C4-2B (cell line): ENCODE results near the gene C5orf58.

ENCODE experiments used
- H3K27ac ChIP-seq: fragments of 450-650 bp; 2 replicates; pipeline ENCODE4 v1.5.1; 2017
- CTCF ChIP-seq: fragments of 450-650 bp; conservative IDR thresholded peaks from 2 replicates; pipeline ENCODE4 v1.5.1; 2017; ENCODE audit warnings: mild to moderate bottlenecking
- ZFX ChIP-seq: fragments of 450-650 bp; IDR thresholded peaks from 2 replicates; pipeline ENCODE4 v1.6.1; 2017

Gene C5orf58

DNA sequence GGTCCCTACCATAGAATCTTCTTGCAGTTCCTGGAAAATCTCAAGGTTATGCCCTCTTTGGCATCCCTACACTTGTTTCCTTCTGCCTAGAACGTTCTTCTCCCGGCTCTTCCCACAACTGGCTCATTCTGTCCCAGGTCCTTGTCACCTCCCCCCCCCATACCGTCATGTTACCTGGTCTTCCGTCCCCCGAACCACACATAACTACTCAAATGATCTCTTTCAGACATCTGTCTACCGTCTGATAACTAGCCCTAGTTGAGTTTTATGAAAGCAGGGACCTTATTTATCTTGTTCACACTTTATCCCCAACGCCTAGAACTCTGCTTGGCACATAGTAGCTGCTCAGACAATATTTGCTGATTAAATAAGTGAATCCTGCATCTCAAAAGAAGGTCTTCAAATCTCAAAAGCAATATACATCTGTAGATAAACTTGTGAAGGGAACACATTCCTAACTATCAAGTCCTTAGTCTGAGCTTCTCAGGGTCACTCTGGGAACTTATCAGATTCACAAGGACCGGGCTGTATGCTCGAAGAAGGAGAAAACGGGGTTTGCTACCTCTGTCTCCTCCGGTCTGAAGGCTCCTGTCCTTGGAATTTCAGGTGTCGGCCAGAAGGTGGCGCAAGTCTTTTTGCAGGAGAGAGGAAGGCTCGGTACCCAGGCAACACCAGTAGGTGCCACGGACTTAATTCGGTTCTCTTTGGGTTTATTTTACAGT lies 34.8 kb downstream of the C5orf58 start:
- TF ChIP-seq ZFX (no peak), CTCF (peak; percentile 93)
- H3K27ac ChIP-seq = no peak overlapping the region

GRCh38 chr5:170268153-170268689 lies 35.4 kb downstream of the C5orf58 start:
- H3K27ac ChIP-seq = no peak overlapping the region
- TF ChIP-seq ZFX = no peak
- peak; percentile 16 for TF ChIP-seq CTCF

DNA sequence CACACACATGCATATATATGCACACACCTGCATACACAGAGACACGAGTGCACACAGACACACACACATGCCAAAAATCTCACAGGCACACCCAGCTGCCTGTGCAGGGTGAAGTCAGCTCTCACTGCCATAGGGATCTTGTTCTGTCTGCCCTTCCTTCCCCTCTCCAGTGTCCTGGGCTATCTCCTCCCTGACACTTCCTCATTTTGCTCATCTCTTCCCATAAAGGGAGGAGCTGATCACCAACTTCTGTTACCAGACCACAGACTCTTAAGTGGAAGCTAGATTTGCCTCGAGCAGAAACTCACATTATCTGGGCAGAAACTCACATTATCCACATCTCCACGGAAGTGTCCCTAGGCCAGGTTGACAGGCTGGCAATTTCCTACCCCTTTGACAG lies 36.1 kb downstream of the C5orf58 start:
- no peak for TF ChIP-seq CTCF
- no peak for TF ChIP-seq ZFX

DNA sequence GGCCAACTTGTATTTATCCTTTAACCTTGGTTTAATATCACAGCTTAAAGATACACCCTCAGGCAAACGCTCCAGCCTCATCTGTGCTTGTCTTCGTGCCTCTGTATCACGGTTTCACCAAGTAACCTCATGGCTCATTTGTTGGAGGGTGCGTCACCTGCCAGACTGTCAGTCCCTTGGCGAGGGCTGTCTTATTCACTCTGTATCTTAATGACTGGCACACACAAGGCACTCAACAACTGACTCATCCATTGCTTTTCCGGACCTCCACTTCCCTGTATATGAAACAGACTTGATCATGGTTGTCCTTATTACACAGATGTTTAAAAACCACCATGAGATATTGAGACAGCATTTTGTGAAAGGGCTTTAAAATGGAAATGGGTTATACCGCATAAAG lies 36.8 kb downstream of the C5orf58 start:
- TF ChIP-seq ZFX (no peak), CTCF (no peak)

More for the DNA sequence above, 36.1 kb downstream of the C5orf58 start:
- no peak overlapping the region for H3K27ac ChIP-seq

DNA sequence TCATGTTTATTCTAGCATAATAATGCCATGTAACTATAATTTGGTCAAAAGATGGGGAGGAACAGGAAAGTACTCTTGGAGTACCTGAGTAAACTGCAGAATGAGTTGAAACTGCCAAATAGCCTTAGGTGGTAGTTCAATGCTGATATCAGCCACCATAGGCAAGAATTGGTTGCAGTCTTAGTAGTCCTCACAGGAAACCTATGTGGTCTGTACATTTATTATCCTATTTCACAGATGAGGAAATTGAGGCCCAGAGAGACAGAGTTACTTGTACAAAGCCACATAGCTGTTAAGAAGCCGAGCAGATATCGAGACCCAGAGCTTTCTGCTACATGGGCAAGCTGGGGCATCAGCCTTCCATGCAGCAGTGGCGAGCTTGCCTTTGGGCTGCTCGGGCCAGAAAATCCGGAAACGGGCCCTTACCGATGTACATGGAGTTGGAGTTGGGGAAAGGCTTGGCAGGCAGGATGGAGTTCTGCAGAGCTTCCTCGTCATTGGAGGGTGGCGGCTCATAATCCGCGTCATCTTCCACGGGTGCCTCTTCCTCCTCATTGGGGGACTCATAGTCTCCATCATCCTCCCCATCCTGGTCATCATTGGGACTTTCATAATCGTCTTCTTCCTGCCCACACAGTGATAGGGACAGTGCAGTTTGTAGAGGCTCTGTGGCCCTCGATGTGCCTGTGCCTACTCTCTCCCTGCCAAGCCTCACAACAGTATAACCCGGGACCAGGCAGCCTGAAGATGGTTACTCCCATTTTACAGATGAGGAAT lies 37.7 kb downstream of the C5orf58 start:
- no peak overlapping the region for H3K27ac ChIP-seq
- no peak for TF ChIP-seq CTCF
- no peak for TF ChIP-seq ZFX

More for the DNA sequence above, 36.8 kb downstream of the C5orf58 start:
- H3K27ac ChIP-seq = no peak overlapping the region

GRCh38 chr5:170273968-170274710 lies 41.4 kb downstream of the C5orf58 start:
- H3K27ac ChIP-seq = no peak overlapping the region

More at GRCh38 chr5:170273968-170274710, 41.4 kb downstream of the C5orf58 start:
- TF ChIP-seq CTCF = peak; percentile 19
- TF ChIP-seq ZFX = no peak
